ENCODE data around the gene TBX5.

- no peak for TF ChIP-seq POLR2AphosphoS5 (IDR thresholded peaks at IDR 0.05; ENCODE audit: borderline replicate concordance, low read depth, low read length)
- no peak for TF ChIP-seq EZH2 (IDR thresholded peaks at IDR 0.05)
Observed at GRCh38 chr12:114415525-114415868, 9.6 kb upstream of the TBX5 start.
